Effector memory CD8-positive, alpha-beta T cell (primary cell): ENCODE data around the gene INPP5A.

ENCODE experiments used
- ATAC-seq: fragments of 150-1000 bp; cut with Tn5 transposase; replicated peaks from 2 replicates; pipeline ENCODE4 v1.10.0; 2021; ENCODE audit warnings: mild to moderate bottlenecking, moderate library complexity
- DNase-seq, 3 experiments: peaks; one replicate each; pipeline ENCODE4 v3.0.0; 2021
- H3K27ac Mint-ChIP-seq, 2 donors: one replicate each; pipeline ENCODE4 v1.8.0; 2022; ENCODE audit warnings: mild to moderate bottlenecking in 2 of 2, mixed read lengths in 2 of 2, moderate library complexity in 2 of 2
- H3K27me3 Mint-ChIP-seq, 2 donors: one replicate each; pipeline ENCODE4 v1.8.0; 2022; ENCODE audit warnings: mixed read lengths in 2 of 2
- H3K36me3 Mint-ChIP-seq: one replicate; pipeline ENCODE4 v1.8.0; 2022; ENCODE audit warnings: mild to moderate bottlenecking, moderate library complexity, mixed read lengths; ENCODE audit not compliant: insufficient read depth
- H3K4me1 Mint-ChIP-seq, 2 donors: one replicate each; pipeline ENCODE4 v1.8.0; 2022; ENCODE audit warnings: low read depth in 2 of 2, mixed read lengths in 2 of 2
- H3K4me3 Mint-ChIP-seq, 2 donors: one replicate each; pipeline ENCODE4 v1.8.0; 2022; ENCODE audit warnings: mild to moderate bottlenecking in 2 of 2, mixed read lengths in 2 of 2, moderate library complexity in 2 of 2
- H3K9me3 Mint-ChIP-seq, 2 donors: one replicate each; pipeline ENCODE4 v1.8.0; 2022; ENCODE audit warnings: mixed read lengths in 2 of 2

INPP5A gene

DNA sequence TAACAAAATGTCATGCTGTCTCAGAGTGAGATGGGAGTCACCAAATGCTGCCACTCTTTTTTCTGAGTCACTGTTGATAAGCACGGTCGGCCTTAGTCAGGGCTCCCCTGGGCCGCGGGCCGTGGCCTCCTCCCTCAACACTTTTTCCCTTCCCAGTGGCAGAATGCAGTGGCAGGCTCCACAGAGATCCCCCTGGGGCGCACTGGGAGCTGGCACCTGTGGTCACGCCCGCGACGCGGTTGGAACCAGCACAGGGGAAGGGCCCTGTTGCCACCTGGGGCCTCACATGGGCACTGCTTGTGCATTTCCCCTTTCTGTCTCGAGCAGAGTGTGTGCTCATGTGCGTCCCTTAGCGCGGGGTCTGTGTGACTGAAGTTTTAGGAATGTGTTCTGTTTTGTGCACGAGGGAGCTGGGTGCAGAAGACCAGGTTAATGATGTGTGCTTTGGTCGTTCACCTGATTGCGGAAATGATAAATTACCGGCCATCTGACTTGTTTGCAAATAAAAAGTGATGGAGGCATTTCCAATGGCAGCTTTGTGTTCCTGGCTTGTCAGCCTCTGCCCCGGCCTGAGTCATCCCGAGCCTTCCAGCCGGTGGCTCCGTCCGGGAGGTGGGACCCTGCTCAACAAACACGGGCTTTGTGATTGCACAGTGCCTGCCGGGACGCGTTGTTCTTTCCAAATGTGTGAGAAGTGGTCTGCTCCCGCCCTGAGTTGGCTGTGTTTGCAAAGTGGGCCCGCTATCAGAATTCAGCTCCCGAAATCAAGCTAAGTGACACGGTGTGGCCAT lies 147.7 kb downstream of the INPP5A start:
- Mint-ChIP-seq H3K27ac (peak overlapping the region in 1 of 2 donors; percentile 71), H3K4me3 (no peak overlapping the region), H3K9me3 (no peaks in the 10 kb centered on the region), H3K36me3 (no peaks in the 10 kb centered on the region), H3K4me1 (peaks cover 18 to 21% of the 10 kb centered on the region in 2 donors), H3K27me3 (no peaks in the 10 kb centered on the region)
- ATAC-seq: no peak
- no peak for DNase-seq

GRCh38 chr10:132685921-132686680 lies 148.5 kb downstream of the INPP5A start:
- no peaks in the 10 kb centered on the region for H3K9me3 Mint-ChIP-seq
- no peaks in the 10 kb centered on the region for H3K27me3 Mint-ChIP-seq
- no peaks in the 10 kb centered on the region for H3K36me3 Mint-ChIP-seq
- ATAC-seq: no peak
- no peak for DNase-seq
- H3K27ac Mint-ChIP-seq: no peak overlapping the region
- H3K4me1 Mint-ChIP-seq: peaks cover 18 to 21% of the 10 kb centered on the region in 2 donors
- H3K4me3 Mint-ChIP-seq: no peak overlapping the region

DNA sequence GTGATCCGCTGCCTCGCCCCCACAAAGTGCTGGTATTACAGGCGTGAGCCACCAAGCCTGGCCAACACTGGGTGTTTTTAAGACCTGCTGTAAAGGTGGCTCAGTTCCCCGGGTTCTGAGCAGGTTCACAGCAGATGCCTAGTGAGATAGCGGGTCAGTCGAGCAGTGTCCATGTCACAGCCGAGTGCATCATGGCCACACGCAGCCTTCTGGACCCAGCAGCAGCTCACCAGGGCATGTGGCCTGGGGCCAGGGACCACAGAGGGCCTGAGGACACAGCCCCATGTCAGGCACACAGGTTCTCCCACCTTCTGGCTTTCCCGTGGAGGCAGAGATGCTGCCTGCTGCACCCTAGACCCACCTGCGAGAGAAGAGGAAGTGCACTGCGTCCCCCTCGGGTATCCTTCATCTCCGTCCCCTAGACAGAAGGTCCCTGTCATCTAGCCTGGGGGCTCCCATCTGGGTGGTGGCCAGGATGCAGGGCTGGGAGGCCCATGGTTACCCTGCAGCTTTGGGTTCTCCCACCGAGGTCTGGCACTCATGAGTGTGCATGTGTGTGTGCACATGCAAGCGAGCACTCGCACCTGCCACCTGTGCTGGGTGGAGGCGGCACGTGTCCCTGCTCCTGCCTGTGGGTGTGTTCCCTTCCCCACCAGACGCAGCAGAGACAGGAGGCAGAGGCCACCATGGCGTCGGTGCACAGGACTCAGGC lies 149.8 kb downstream of the INPP5A start:
- Mint-ChIP-seq H3K27me3 (no peaks in the 10 kb centered on the region), H3K4me3 (no peak overlapping the region), H3K27ac (no peak overlapping the region), H3K4me1 (peaks cover 13 to 15% of the 10 kb centered on the region in 2 donors), H3K9me3 (peaks cover 0 to 3% of the 10 kb centered on the region in 2 donors), H3K36me3 (no peaks in the 10 kb centered on the region)
- ATAC-seq (no peak), DNase-seq (no peak)

GRCh38 chr10:132687893-132688579 lies 150.4 kb downstream of the INPP5A start:
- no peaks in the 10 kb centered on the region for H3K36me3 Mint-ChIP-seq
- ATAC-seq (no peak), DNase-seq (no peak)
- H3K9me3 Mint-ChIP-seq: peaks cover 0 to 3% of the 10 kb centered on the region in 2 donors
- no peaks in the 10 kb centered on the region for H3K27me3 Mint-ChIP-seq
- no peak overlapping the region for H3K4me3 Mint-ChIP-seq
- H3K27ac Mint-ChIP-seq: no peak overlapping the region
- peaks cover 13 to 15% of the 10 kb centered on the region in 2 donors for H3K4me1 Mint-ChIP-seq

- Mint-ChIP-seq H3K4me1 (peaks cover 13 to 15% of the 10 kb centered on the region in 2 donors), H3K4me3 (no peak overlapping the region), H3K36me3 (no peaks in the 10 kb centered on the region), H3K27ac (no peak overlapping the region), H3K27me3 (no peaks in the 10 kb centered on the region), H3K9me3 (peaks cover 3% of the 10 kb centered on the region in 2 donors)
- ATAC-seq (no peak), DNase-seq (no peak)
Observed at GRCh38 chr10:132688580-132689420, 151.2 kb downstream of the INPP5A start.

DNA sequence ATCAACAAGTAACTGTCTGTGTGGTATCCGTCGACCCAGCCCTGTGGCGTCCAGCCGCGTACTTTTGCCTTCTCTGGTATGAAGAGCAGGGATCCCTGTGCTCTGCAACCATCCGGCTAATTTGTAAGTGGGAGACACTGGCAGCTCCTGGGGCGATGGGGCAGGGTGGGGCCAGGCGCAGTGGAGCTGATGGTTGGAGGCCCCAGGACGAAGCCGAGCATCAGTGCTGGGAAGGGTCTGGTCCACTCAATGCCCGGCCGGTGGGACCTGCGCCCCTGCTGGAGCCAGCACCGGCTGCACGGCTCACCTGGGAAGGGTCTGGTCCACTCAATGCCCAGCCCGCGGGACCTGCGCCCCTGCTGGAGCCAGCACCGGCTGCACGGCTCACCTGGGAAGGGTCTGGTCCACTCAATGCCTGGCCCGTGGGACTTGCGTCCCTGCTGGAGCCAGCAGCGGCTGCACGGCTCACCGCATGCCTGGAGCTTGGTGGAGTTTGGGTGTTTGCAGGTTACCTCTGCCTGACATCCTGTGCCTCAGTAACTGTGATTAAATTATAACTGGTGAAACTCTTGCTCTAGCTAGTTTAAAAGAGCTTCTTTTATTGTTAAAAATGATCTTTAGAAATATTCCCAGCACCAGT lies 152.3 kb downstream of the INPP5A start:
- Mint-ChIP-seq H3K27ac (no peak overlapping the region), H3K4me1 (peaks cover 4 to 6% of the 10 kb centered on the region in 2 donors), H3K27me3 (no peaks in the 10 kb centered on the region), H3K4me3 (no peak overlapping the region), H3K9me3 (peaks cover 3 to 7% of the 10 kb centered on the region in 2 donors), H3K36me3 (no peaks in the 10 kb centered on the region)
- DNase-seq (no peak), ATAC-seq (no peak)

DNA sequence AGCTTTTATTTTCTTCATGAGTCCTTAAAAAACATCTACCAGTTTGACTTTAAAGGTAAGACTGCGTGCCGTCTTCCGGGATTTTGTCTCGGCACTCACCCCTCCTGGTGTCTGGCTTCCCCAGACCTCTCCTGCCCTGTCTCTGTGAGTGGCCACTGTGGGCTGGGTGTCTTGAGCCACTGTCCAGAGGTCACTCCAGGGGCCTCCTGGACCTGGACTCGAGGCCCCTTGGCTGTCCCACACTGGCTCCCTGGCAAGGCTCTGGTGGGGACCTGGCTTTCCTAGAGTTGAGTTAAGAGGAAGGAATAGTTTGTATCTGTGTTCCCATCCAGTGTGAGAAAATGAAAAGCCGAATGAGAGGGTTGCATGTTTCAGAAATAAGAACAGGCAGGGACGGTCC lies 152.8 kb downstream of the INPP5A start:
- no peak overlapping the region for H3K4me3 Mint-ChIP-seq
- no peaks in the 10 kb centered on the region for H3K27me3 Mint-ChIP-seq
- DNase-seq (no peak), ATAC-seq (no peak)
- no peaks in the 10 kb centered on the region for H3K36me3 Mint-ChIP-seq
- peaks cover 0 to 6% of the 10 kb centered on the region in 2 donors for H3K4me1 Mint-ChIP-seq
- no peak overlapping the region for H3K27ac Mint-ChIP-seq
- H3K9me3 Mint-ChIP-seq: peaks cover 3 to 7% of the 10 kb centered on the region in 2 donors

DNA sequence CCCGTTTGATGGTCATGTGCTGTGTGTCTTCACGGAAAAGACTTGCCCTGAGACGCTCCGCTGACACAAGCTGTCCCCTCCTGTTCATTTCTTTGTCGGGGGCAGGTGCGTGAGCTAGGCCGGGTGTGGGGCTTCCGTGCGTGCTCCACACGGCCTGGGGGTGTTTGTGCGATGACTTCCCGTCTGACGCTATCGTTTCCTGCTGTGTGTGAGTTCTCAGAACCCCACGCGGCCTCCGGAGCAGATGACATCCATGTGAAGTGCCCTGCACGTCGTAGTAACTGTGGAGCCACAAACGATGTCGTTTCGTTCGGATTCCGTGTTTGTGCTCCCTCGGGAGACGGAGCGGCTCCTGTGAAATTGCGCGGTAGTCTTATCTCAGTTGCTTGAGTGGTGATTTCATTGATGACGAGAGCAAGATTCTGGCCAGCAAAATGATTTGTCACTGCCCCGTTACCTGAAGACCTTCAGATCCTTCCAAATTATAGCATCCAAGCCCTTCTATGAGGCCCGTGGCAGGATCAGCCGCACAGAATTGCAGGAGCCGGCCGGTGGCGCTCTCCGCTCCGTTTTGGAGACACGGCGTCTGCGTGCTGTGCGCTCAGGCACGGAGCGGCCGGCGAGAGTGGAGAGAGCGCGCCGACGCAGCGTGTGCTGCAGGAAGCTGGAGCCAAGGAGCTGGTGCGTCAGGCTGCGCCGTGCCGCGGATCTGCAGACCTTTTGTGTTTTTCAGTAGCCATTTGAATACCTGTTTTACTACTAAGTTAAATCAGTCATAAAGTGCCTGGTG lies 153.4 kb downstream of the INPP5A start:
- H3K4me1 Mint-ChIP-seq: peaks cover 0 to 6% of the 10 kb centered on the region in 2 donors
- no peaks in the 10 kb centered on the region for H3K27me3 Mint-ChIP-seq
- ATAC-seq: no peak
- H3K4me3 Mint-ChIP-seq: no peak overlapping the region
- DNase-seq: no peak
- no peak overlapping the region for H3K27ac Mint-ChIP-seq
- H3K9me3 Mint-ChIP-seq: peaks cover 3 to 7% of the 10 kb centered on the region in 2 donors
- H3K36me3 Mint-ChIP-seq: no peaks in the 10 kb centered on the region

GRCh38 chr10:132691711-132692153 lies 154.1 kb downstream of the INPP5A start:
- DNase-seq: no peak
- Mint-ChIP-seq H3K4me1 (peaks cover 0 to 6% of the 10 kb centered on the region in 2 donors), H3K9me3 (peaks cover 3 to 7% of the 10 kb centered on the region in 2 donors), H3K27ac (no peak overlapping the region), H3K36me3 (no peaks in the 10 kb centered on the region), H3K4me3 (no peak overlapping the region), H3K27me3 (no peaks in the 10 kb centered on the region)
- no peak for ATAC-seq

- H3K27ac Mint-ChIP-seq: no peak overlapping the region
- H3K9me3 Mint-ChIP-seq: peaks cover 3 to 7% of the 10 kb centered on the region in 2 donors
- H3K4me1 Mint-ChIP-seq: peaks cover 0 to 6% of the 10 kb centered on the region in 2 donors
- no peaks in the 10 kb centered on the region for H3K27me3 Mint-ChIP-seq
- H3K4me3 Mint-ChIP-seq: no peak overlapping the region
- no peak for ATAC-seq
- no peak for DNase-seq
- H3K36me3 Mint-ChIP-seq: no peaks in the 10 kb centered on the region
Observed at GRCh38 chr10:132692311-132692710, 154.7 kb downstream of the INPP5A start.

DNA sequence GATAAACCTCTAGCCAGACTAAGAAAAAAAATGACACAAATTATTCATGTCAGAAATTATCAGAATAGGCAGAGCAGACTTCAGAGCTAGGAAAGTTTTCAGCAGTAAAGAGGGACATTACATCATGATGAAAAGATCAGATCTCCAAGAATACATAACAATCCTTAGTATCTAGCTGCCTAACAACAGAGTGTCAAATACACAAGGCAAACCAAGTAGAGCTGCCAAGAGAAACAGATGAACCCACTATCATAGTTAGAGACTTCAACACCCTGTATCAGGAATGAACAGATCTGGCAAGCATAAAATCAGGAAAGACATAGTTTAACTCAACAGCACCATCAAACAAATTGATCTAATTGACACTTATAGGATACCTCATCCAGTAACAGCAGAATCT lies 156.1 kb downstream of the INPP5A start:
- H3K27ac Mint-ChIP-seq: no peak overlapping the region
- peaks cover 0 to 2% of the 10 kb centered on the region in 2 donors for H3K4me1 Mint-ChIP-seq
- H3K36me3 Mint-ChIP-seq: peaks cover 7% of the 10 kb centered on the region
- ATAC-seq (no peak), DNase-seq (no peak)
- no peak overlapping the region for H3K4me3 Mint-ChIP-seq
- no peaks in the 10 kb centered on the region for H3K27me3 Mint-ChIP-seq
- H3K9me3 Mint-ChIP-seq: peaks cover 3 to 7% of the 10 kb centered on the region in 2 donors
